ENCODE data around the gene UNC13C.
A peak's percentile ranks its signal among the peaks of the same experiment; 100 is the strongest.

The UNC13C gene

GRCh38 chr15:54097019-54097418 lies 118.8 kb downstream of the UNC13C start:
- H3K9me3 ChIP-seq (ENCODE audit: severe bottlenecking) = no peaks in the 10 kb centered on the region
- H3K4me1 ChIP-seq (ENCODE audit: insufficient read depth, poor library complexity, severe bottlenecking) = no peaks in the 10 kb centered on the region
- H3K27ac ChIP-seq (ENCODE audit: poor library complexity, severe bottlenecking) = no peak overlapping the region
- no peak overlapping the region for H3K4me3 ChIP-seq (ENCODE audit: severe bottlenecking)
- TF ChIP-seq CTCF (IDR thresholded peaks at IDR 0.05; ENCODE audit: poor library complexity, severe bottlenecking) = no peak
- DNase-seq (ENCODE audit: low spot score) (no peak), ATAC-seq (ENCODE audit: low read depth) (no peak)
- H3K27me3 ChIP-seq (ENCODE audit: insufficient read depth, poor library complexity, severe bottlenecking) = peaks cover 46% of the 10 kb centered on the region
- H3K36me3 ChIP-seq (ENCODE audit: low read depth) = no peaks in the 10 kb centered on the region

DNA sequence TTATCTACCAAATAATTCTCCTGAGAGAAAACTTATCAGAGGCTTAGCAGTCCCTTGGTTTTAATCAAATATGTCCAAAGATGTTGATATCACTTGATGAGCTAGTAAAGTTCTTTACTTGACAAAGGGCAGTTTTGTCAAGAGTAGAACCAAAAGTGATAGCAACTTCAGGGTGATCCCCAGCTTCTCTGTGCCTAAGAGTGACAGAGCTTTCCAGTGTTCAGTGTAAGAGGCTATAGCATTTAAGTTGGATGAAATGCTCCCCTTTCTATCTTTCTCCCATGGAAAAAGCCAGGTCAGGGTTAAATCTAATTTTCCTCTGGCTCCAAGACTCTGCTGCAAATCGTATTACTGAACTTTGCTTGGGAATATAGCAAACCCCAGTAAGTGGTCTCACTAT lies 120.8 kb downstream of the UNC13C start:
- no peak for ATAC-seq (ENCODE audit: low read depth)
- no peaks in the 10 kb centered on the region for H3K36me3 ChIP-seq (ENCODE audit: low read depth)
- DNase-seq (ENCODE audit: low spot score) = no peak

GRCh38 chr15:54101664-54102270 lies 123.5 kb downstream of the UNC13C start:
- TF ChIP-seq CTCF (IDR thresholded peaks at IDR 0.05; ENCODE audit: poor library complexity, severe bottlenecking) = no peak
- H3K4me3 ChIP-seq (ENCODE audit: severe bottlenecking) = no peak overlapping the region
- H3K27me3 ChIP-seq (ENCODE audit: insufficient read depth, poor library complexity, severe bottlenecking) = peaks cover 26% of the 10 kb centered on the region
- no peaks in the 10 kb centered on the region for H3K9me3 ChIP-seq (ENCODE audit: severe bottlenecking)
- DNase-seq (ENCODE audit: low spot score) (no peak), ATAC-seq (ENCODE audit: low read depth) (peak; percentile 29; the same call in 1 of the 3 replicates)
- no peaks in the 10 kb centered on the region for H3K36me3 ChIP-seq (ENCODE audit: low read depth)
- H3K27ac ChIP-seq (ENCODE audit: poor library complexity, severe bottlenecking) = no peak overlapping the region
- H3K4me1 ChIP-seq (ENCODE audit: insufficient read depth, poor library complexity, severe bottlenecking) = no peaks in the 10 kb centered on the region

More for the DNA sequence above, 120.8 kb downstream of the UNC13C start:
- Histone ChIP-seq H3K4me3 (ENCODE audit: severe bottlenecking) (no peak overlapping the region), H3K27me3 (ENCODE audit: insufficient read depth, poor library complexity, severe bottlenecking) (peaks cover 28% of the 10 kb centered on the region), H3K9me3 (ENCODE audit: severe bottlenecking) (no peaks in the 10 kb centered on the region), H3K27ac (ENCODE audit: poor library complexity, severe bottlenecking) (no peak overlapping the region), H3K4me1 (ENCODE audit: insufficient read depth, poor library complexity, severe bottlenecking) (no peaks in the 10 kb centered on the region)
- no peak for TF ChIP-seq CTCF (IDR thresholded peaks at IDR 0.05; ENCODE audit: poor library complexity, severe bottlenecking)

GRCh38 chr15:54102704-54103103 lies 124.5 kb downstream of the UNC13C start:
- H3K4me3 ChIP-seq (ENCODE audit: severe bottlenecking) = no peak overlapping the region
- H3K27ac ChIP-seq (ENCODE audit: poor library complexity, severe bottlenecking) = no peak overlapping the region
- ATAC-seq (ENCODE audit: low read depth) = no peak
- H3K9me3 ChIP-seq (ENCODE audit: severe bottlenecking) = no peaks in the 10 kb centered on the region
- H3K4me1 ChIP-seq (ENCODE audit: insufficient read depth, poor library complexity, severe bottlenecking) = no peaks in the 10 kb centered on the region
- DNase-seq (ENCODE audit: low spot score) = no peak
- no peaks in the 10 kb centered on the region for H3K36me3 ChIP-seq (ENCODE audit: low read depth)
- TF ChIP-seq CTCF (IDR thresholded peaks at IDR 0.05; ENCODE audit: poor library complexity, severe bottlenecking) = no peak
- H3K27me3 ChIP-seq (ENCODE audit: insufficient read depth, poor library complexity, severe bottlenecking) = peaks cover 27% of the 10 kb centered on the region

GRCh38 chr15:54109014-54109413 lies 130.8 kb downstream of the UNC13C start:
- no peak overlapping the region for H3K4me3 ChIP-seq (ENCODE audit: severe bottlenecking)
- no peak for TF ChIP-seq CTCF (IDR thresholded peaks at IDR 0.05; ENCODE audit: poor library complexity, severe bottlenecking)

More at GRCh38 chr15:54109014-54109413, 130.8 kb downstream of the UNC13C start:
- Histone ChIP-seq H3K4me1 (ENCODE audit: insufficient read depth, poor library complexity, severe bottlenecking) (no peaks in the 10 kb centered on the region), H3K9me3 (ENCODE audit: severe bottlenecking) (no peaks in the 10 kb centered on the region), H3K27ac (ENCODE audit: poor library complexity, severe bottlenecking) (no peak overlapping the region), H3K36me3 (ENCODE audit: low read depth) (no peaks in the 10 kb centered on the region), H3K27me3 (ENCODE audit: insufficient read depth, poor library complexity, severe bottlenecking) (peaks cover 20% of the 10 kb centered on the region)
- ATAC-seq (ENCODE audit: low read depth) (no peak), DNase-seq (ENCODE audit: low spot score) (no peak)
